Pancreas (tissue), 10 donors: Measurements from ENCODE around the gene CKS2. TPM values are rescaled to one million over a fixed set of nuclear protein-coding genes. Genes with fewer than 3 reads are reported as not detected.
"Not testable (repeated sequence)": the region's sequence is repeated elsewhere in the genome, so short reads cannot be mapped to it uniquely, and the experiment has no call there.

Experiments
- ATAC-seq, 4 donors: fragments of 200-7000 bp; cut with Tn5 transposase; one replicate each; pipeline versions ENCODE4 v1.8.0 to v1.9.1; 2020; ENCODE audit warnings: mild to moderate bottlenecking in 4 of 4, moderate library complexity in 4 of 4
- DNase-seq, 6 donors: peaks; one replicate each; pipeline ENCODE4 v3.0.0-alpha.2; 2020
- FAIRE-seq: peaks from 2 replicates; lab custom pipeline; 2012; peaks lifted over from hg19 to GRCh38; lab: Jason Lieb, UNC
- H3K27ac ChIP-seq, 4 donors: fragments of 200-600 bp; sonication (generic); 1 replicate in 3 of 4; 2 replicates in 1 of 4; pipeline versions ENCODE4 v1.5.0 to v1.8.0; 2020
- H3K27me3 ChIP-seq, 4 donors: fragments of 200-600 bp; one replicate each; pipeline ENCODE4 v1.8.0; 2021
- H3K36me3 ChIP-seq, 3 donors: fragments of 200-600 bp; sonication (generic) in 1 of 3; one replicate each; pipeline versions ENCODE4 v1.5.0 to v1.8.0; 2020 to 2021
- H3K4me1 ChIP-seq, 3 donors: fragments of 200-600 bp; one replicate each; pipeline ENCODE4 v1.8.0; 2021
- H3K4me3 ChIP-seq, 4 donors: fragments of 200-600 bp; sonication (generic) in 2 of 4; one replicate each; pipeline versions ENCODE4 v1.5.0 to v1.8.0; 2020 to 2021
- H3K9me3 ChIP-seq, 4 donors: fragments of 200-600 bp; one replicate each; pipeline ENCODE4 v1.8.0; 2021
- WGBS, 2 donors: extraction: QIAGEN DNeasy Blood & Tissue Kit; methylation state at CpG; one replicate each; pipeline ENCODE4 v1.1.7; 2013; 5-methylcytosine and 5-hydroxymethylcytosine counted together
- intact Hi-C, 3 donors: fragments of 100-400 bp; cut with DNase I; formaldehyde crosslinking; loops; one replicate each; pipeline versions ENCODE4 v1.11.1 to v1.14.2; 2022
- polyA plus RNA-seq, 2 donors: library from polyadenylated mRNA; stranded (reverse); fragments of 200-250 nt; gene quantifications; one replicate each; pipeline ENCODE4 v1.2.3, GENCODE V29; 2013
- total RNA-seq, 6 donors: library from RNA; stranded (reverse); fragmentation: NEBNext Ultra II Directional in 4 of 6; extraction: Animal tissue kit (Norgen Biotek cat#: 25700) in 4 of 6; gene quantifications; one replicate each; pipeline versions ENCODE4 v1.2.1 to v1.2.4, GENCODE V29; 2021 to 2023
- TF ChIP-seq, protein P1 (sequence below), 4 donors: fragments of 200-600 bp; sonication (generic) in 3 of 4; IDR thresholded peaks; one replicate each; pipeline versions ENCODE4 v1.5.0 to v1.8.0; 2021; ENCODE audit warnings: antibody characterized with exemption in 4 of 4
- donor health status: healthy with polysubstance abuse.
- donor health status: DM: no; HTN: no; CAD: no; lungs with moderate emphysema.
- donor health status: DM: no; HTN: no; CAD: no.
- donor health status: control.
- donor health status: control.
- donor health status: Bipolar disorder and iron deficiency.
- donor health status: DM: yes; HTN: yes; CAD: no.
- donor health status: DM: no; HTN: no; CAD: no.
- donor health status: DM: no; HTN: no; CAD: no.
- donor health status: DM: yes; HTN: yes; CAD: no.

The CKS2 gene
- total and polyA plus RNA-seq, 8 donors: 0.83 to 4.1 (median 3.0) TPM

- ATAC-seq (peak in 2 of 4 donors; percentile 68 to 84), FAIRE-seq (no peak)
These were observed 33.5 kb upstream of the CKS2 start for GRCh38 chr9:89277454-89277853.

GRCh38 chr9:89278551-89278950, 32.4 kb upstream of the CKS2 start:
- ATAC-seq (no peak), FAIRE-seq (no peak), DNase-seq (no peak)
- no peaks in the 10 kb centered on the region for H3K9me3 ChIP-seq
- TF ChIP-seq, protein P1, sequence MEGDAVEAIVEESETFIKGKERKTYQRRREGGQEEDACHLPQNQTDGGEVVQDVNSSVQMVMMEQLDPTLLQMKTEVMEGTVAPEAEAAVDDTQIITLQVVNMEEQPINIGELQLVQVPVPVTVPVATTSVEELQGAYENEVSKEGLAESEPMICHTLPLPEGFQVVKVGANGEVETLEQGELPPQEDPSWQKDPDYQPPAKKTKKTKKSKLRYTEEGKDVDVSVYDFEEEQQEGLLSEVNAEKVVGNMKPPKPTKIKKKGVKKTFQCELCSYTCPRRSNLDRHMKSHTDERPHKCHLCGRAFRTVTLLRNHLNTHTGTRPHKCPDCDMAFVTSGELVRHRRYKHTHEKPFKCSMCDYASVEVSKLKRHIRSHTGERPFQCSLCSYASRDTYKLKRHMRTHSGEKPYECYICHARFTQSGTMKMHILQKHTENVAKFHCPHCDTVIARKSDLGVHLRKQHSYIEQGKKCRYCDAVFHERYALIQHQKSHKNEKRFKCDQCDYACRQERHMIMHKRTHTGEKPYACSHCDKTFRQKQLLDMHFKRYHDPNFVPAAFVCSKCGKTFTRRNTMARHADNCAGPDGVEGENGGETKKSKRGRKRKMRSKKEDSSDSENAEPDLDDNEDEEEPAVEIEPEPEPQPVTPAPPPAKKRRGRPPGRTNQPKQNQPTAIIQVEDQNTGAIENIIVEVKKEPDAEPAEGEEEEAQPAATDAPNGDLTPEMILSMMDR (IDR thresholded peaks at IDR 0.05): no peak
- no peak overlapping the region for H3K27ac ChIP-seq
- no peaks in the 10 kb centered on the region for H3K36me3 ChIP-seq
- no peaks in the 10 kb centered on the region for H3K4me1 ChIP-seq
- 91% methylated on average over 2 of the region's 2 CpGs for WGBS, 2 donors
- H3K4me3 ChIP-seq: no peak overlapping the region
- H3K27me3 ChIP-seq: no peaks in the 10 kb centered on the region
- intact Hi-C loops: no loop called here

More at GRCh38 chr9:89277454-89277853, 33.5 kb upstream of the CKS2 start:
- intact Hi-C loops: no loop called here
- H3K4me1 ChIP-seq: no peaks in the 10 kb centered on the region
- no peak for DNase-seq
- TF ChIP-seq, protein P1 (IDR thresholded peaks at IDR 0.05): no peak
- H3K36me3 ChIP-seq: no peaks in the 10 kb centered on the region
- no peak overlapping the region for H3K27ac ChIP-seq
- no peaks in the 10 kb centered on the region for H3K27me3 ChIP-seq
- H3K4me3 ChIP-seq: no peak overlapping the region
- no peaks in the 10 kb centered on the region for H3K9me3 ChIP-seq

DNA sequence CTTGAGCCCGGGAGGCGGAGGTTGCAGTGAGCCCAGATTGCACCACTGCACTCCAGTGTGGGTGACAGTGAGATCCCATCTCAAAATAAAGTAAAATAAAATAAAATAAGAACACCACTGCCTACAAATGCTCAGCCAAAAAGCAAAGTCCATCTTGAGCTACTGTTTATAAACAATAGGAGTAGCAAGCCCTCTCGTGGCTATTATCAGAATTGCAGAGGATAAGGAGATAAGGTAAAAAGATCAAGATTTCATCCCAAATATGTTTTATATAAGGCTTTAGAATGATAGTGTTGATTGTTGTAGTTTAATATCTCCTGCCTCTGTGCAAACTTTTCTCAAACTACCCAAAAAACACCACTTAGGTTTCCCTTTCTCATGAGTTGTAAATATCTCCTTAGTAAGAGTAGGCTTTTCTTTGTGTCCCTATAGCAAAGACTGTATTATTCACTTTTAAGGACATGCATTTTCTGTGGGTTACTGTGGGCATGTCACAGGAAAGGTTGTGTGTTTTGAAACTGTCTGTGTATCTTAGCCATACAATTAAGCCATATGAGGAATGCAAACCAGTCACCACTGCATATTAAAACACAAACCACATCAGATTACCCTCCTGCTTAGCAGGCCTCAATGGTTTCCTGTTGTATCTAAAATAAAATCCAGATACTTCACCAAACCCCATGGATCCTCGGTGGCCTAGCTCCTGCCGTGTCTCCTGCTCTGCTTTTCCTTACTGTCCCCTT, 31.8 kb upstream of the CKS2 start:
- Histone ChIP-seq H3K36me3 (no peaks in the 10 kb centered on the region), H3K27me3 (no peaks in the 10 kb centered on the region), H3K9me3 (no peaks in the 10 kb centered on the region), H3K4me3 (no peak overlapping the region), H3K4me1 (no peaks in the 10 kb centered on the region), H3K27ac (no peak overlapping the region)
- FAIRE-seq (no peak), DNase-seq (no peak), ATAC-seq (peak; percentile 46 to 73 (median 62))
- intact Hi-C loops: no loop called here
- TF ChIP-seq, protein P1 (IDR thresholded peaks at IDR 0.05): peak; percentile 33 to 56 (median 46)
- WGBS, 2 donors: 64 to 67% methylated on average over 5 of the region's 5 CpGs

- intact Hi-C loops: no loop called here
- H3K4me1 ChIP-seq: no peaks in the 10 kb centered on the region
- FAIRE-seq (no peak), DNase-seq (no peak), ATAC-seq (no peak)
- no peak overlapping the region for H3K4me3 ChIP-seq
- TF ChIP-seq, protein P1 (IDR thresholded peaks at IDR 0.05): no peak
- no peaks in the 10 kb centered on the region for H3K27me3 ChIP-seq
- no peaks in the 10 kb centered on the region for H3K9me3 ChIP-seq
- WGBS, 2 donors: 68 to 71% methylated on average over 2 of the region's 2 CpGs
- H3K36me3 ChIP-seq: no peaks in the 10 kb centered on the region
- H3K27ac ChIP-seq: no peak overlapping the region
These were observed 29.9 kb upstream of the CKS2 start for GRCh38 chr9:89281106-89281505.

DNA sequence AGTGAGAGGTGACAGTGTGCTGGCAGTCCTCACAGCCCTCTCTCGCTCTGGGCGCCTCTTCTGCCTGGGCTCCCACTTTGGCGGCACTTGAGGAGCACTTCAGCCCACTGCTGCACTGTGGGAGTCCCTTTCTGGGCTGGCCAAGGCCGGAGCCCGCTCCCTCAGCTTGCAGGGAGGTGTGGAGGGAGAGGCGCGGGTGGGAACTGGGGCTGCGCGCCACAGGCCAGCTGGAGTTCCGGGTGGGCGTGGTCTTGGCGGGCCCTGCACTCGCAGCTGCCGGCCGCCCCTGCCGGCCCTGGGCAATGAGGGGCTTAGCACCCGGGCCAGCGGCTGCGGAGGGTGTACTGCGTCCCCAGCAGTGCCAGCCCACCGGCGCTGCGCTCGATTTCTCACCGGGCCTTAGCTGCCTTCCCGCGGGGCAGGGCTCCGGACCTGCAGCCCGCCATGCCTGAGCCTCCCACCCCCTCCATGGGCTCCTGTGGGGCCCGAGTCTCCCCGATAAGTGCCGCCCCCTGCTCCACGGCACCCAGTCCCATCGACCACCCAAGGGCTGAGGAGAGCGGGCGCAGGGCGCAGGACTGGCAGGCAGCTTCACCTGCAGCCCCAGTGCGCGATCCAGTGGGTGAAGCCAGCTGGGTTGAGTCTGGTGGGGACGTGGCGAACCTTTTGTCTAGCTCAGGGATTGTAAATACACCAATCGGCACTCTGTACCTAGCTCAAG, 28.6 kb upstream of the CKS2 start:
- H3K27ac ChIP-seq, H3K9me3 ChIP-seq, intact Hi-C loops, H3K27me3 ChIP-seq, H3K4me1 ChIP-seq, H3K36me3 ChIP-seq, FAIRE-seq: not testable (repeated sequence)
- H3K4me3 ChIP-seq: peak overlapping the region; percentile 4 to 49 (median 28)
- DNase-seq (peak; percentile 21 to 82 (median 48)), ATAC-seq (peak in 3 of 4 donors; percentile 81 to 88 (median 86))
- WGBS, 2 donors: 47 to 56% methylated on average over 32 to 42 of the region's 42 CpGs
